GM19463 (cell line): ENCODE results near the gene DUOXA2.
"Not testable (repeated sequence)": the region's sequence is repeated elsewhere in the genome, so short reads cannot be mapped to it uniquely, and the experiment has no call there.

Source experiments
- ATAC-seq: cut with Tn5 transposase; IDR thresholded peaks from one replicate; pipeline ENCODE4 v1.9.1; 2021; ENCODE audit warnings: mild to moderate bottlenecking, moderate library complexity; ENCODE audit not compliant: unreplicated experiment

DUOXA2 gene

GRCh38 chr15:45134682-45135604, 20.8 kb downstream of the DUOXA2 start:
- no peak for ATAC-seq

DNA sequence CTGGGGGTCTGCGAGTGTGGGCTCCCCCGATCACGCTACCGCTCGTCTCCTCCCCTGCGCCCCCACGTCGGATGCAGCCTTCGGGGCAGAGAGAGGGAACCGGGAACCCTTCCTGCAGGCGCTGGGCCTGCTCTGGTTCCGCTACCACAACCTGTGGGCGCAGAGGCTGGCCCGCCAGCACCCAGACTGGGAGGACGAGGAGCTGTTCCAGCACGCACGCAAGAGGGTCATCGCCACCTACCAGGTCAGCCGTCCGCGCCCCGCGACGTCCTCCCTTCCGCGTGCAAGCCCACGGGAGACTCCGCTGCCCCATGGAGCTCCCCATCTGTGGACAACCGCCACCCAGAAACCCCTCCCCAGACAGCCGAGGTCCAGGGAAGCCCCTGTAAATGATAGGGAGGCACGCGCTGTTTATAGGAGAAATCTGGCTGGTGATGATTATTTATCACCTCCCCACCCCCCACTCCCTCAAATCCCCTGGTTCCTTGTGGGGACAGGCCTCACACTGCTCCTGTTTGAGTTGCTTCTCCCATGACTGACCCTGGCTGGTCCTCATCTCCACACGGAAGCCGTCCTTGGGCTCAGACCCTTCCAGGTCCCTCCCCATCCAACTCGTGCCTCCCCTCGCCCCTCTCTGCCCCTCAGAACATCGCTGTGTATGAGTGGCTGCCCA, 21.7 kb downstream of the DUOXA2 start:
- not testable (repeated sequence) for ATAC-seq

GRCh38 chr15:45136378-45136764, 22.2 kb downstream of the DUOXA2 start:
- no peak for ATAC-seq

- no peak for ATAC-seq
These were observed 23.6 kb downstream of the DUOXA2 start for GRCh38 chr15:45137703-45138102.

GRCh38 chr15:45138814-45139765, 25.0 kb downstream of the DUOXA2 start:
- ATAC-seq = no peak

DNA sequence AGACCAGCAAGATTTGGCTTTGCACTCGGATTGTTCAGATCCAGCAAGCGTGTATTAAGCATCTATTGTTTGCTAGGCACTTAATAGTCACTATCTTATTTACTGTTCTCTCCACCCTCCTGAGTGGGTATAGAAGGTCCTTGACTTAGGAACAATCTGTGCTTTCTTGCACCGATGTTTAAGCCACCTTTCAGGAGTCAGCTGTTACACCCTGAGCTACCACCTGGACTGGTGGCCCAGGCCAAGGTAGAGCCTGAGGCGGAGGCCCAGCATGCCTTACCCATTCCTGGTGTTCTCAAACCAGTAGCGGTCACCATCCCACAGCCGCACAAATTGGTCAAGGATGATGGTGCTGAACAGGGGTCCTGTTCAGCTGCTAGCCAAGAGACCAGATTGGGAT, 25.6 kb downstream of the DUOXA2 start:
- ATAC-seq = no peak

GRCh38 chr15:45140557-45141250, 26.6 kb downstream of the DUOXA2 start:
- ATAC-seq = no peak

GRCh38 chr15:45141386-45141785, 27.3 kb downstream of the DUOXA2 start:
- no peak for ATAC-seq

GRCh38 chr15:45143056-45143455, 28.9 kb downstream of the DUOXA2 start:
- no peak for ATAC-seq

- no peak for ATAC-seq
These were observed 29.8 kb downstream of the DUOXA2 start for GRCh38 chr15:45143946-45144345.

DNA sequence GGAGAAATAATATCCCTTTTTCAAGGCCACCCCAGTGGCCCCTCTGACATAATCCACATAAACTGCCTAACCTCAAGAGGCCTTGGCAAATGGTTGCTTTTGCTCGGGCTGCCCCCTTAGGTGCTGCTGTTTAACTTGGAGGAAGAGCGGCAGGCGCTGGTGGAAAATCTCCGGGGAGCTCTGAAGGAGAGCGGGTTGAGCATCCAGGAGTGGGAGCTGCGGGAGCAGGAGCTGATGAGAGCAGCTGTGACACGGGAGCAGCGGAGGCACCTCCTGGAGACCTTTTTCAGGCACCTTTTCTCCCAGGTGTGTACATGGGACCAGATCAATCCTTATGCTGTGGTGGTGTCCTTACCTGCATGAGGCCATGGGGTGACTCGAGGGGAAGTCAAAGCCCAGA, 30.6 kb downstream of the DUOXA2 start:
- no peak for ATAC-seq

DNA sequence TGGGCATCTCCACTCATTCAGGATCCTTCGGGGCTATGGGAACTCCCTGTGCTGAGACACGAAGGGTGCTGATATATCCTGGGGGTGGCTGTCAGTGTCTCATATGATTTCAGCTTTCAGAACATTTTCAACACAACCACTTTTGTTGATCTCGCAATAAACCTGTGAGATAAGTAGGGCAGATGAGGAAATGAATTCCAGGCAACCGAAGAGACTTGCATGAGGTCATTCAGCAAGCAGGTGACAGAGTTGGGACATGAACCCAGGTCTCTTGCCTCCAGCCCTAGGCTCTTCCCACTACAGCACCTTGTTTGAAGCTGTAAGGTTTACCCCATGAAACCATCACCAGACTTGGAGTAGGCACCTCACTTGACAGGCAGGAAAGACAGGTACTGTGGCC, 32.3 kb downstream of the DUOXA2 start:
- no peak for ATAC-seq

GRCh38 chr15:45147606-45148005, 33.5 kb downstream of the DUOXA2 start:
- no peak for ATAC-seq

- no peak for ATAC-seq
These were observed 34.2 kb downstream of the DUOXA2 start for GRCh38 chr15:45148076-45149059.

- ATAC-seq = no peak
These were observed 34.9 kb downstream of the DUOXA2 start for GRCh38 chr15:45149060-45149459.

DNA sequence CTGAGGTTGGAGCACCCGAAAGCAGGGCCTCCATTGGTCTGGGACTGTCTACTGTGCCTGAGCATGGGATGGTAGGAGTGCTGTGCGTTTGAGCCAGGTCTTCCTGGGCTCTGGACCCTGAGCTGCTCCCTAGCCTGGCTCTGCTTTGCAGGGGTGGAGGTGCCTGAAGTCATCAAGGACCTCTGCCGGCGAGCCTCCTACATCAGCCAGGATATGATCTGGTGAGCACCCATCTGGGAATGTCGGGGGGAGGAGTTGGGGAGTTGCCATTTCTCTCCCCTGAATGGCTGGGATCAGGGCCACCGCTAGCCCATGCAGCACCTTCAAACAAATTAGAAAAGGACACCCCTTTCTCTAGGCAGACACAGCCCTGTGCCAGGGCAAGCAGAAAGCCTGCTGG, 36.4 kb downstream of the DUOXA2 start:
- ATAC-seq = no peak

DNA sequence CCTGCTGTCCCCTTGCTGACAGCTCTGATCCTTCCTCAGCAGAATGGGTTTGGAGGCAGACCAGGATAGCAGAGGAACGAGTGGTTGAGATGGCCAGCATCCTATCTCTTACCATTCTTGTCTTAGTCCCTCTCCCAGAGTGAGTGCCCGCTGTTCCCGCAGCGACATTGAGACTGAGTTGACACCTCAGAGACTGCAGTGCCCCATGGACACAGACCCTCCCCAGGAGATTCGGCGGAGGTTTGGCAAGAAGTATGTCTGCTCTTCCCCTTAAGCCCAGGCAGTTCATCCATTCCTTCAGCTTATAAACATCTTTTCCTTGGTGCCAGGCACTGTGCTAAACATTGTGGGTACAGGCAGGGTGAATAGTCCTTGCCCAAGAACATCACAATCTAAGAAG, 36.9 kb downstream of the DUOXA2 start:
- ATAC-seq = no peak

DNA sequence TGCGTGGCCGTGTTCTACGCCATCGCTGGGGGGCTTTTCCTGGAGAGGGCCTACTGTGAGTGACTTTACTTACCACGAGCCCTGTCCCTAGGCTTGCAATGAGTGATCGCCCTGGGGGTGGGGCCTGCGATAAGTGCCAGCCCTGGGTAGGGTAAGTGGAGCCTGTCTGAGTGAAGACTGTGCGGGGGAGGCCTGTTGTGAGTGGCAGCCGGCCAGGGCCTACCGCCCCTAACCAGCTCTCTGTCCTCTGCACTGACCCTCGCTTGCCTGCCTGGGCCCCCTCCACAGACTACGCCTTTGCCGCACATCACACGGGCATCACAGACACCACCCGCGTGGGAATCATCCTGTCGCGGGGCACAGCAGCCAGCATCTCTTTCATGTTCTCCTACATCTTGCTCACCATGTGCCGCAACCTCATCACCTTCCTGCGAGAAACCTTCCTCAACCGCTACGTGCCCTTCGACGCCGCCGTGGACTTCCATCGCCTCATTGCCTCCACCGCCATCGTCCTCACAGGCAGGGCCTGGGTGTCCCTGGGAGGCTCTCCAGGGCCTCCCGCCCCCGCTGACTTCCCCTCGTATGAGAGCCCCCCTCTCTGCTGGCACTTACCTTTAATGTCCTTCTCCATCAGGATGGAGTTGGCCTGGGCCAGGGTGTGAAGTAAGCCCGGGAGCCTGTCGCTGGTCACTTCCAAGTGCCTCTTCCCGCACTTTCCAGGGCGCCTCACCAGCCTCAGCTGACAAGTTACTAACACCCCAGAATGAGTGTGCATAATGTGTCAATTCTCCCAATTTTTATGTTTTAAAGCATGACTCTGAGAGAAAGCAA, 38.1 kb downstream of the DUOXA2 start:
- ATAC-seq = no peak
